ENCODE results near the gene INS. TPM values are rescaled to one million over a fixed set of nuclear protein-coding genes. Genes with fewer than 3 reads are reported as not detected.

The INS gene
- total RNA-seq, 2 donors from 2014 or later = not detected

GRCh38 chr11:2138068-2138430, 23.0 kb downstream of the INS start:
- no peak for ATAC-seq (ENCODE audit: insufficient number of reproducible peaks, low FRiP score, low read depth)
- H3K9me3 ChIP-seq = no peaks in the 10 kb centered on the region
- DNase-seq (ENCODE audit: low spot score) = no peak
- H3K27ac ChIP-seq = no peak overlapping the region
- peak overlapping the region; percentile 58 for H3K4me3 ChIP-seq
- no peaks in the 10 kb centered on the region for H3K36me3 ChIP-seq
- no peak for TF ChIP-seq CTCF (IDR thresholded peaks at IDR 0.05)
- H3K27me3 ChIP-seq (replicated peaks; ENCODE audit: insufficient read depth) = no peaks in the 10 kb centered on the region
- peaks cover 3 to 33% of the 10 kb centered on the region in 2 donors for H3K4me1 ChIP-seq (ENCODE audit: control insufficient read depth in 1 of 2, low read depth in 2 of 2)

GRCh38 chr11:2137202-2138067, 23.6 kb downstream of the INS start:
- no peak for ATAC-seq (ENCODE audit: insufficient number of reproducible peaks, low FRiP score, low read depth)
- Histone ChIP-seq H3K4me1 (ENCODE audit: control insufficient read depth in 1 of 2, low read depth in 2 of 2) (peaks cover 3 to 33% of the 10 kb centered on the region in 2 donors), H3K27ac (no peak overlapping the region), H3K4me3 (peak overlapping the region; percentile 58), H3K9me3 (no peaks in the 10 kb centered on the region), H3K27me3 (replicated peaks; ENCODE audit: insufficient read depth) (no peaks in the 10 kb centered on the region), H3K36me3 (no peaks in the 10 kb centered on the region)
- no peak for DNase-seq (ENCODE audit: low spot score)
- TF ChIP-seq CTCF (IDR thresholded peaks at IDR 0.05) = no peak

DNA sequence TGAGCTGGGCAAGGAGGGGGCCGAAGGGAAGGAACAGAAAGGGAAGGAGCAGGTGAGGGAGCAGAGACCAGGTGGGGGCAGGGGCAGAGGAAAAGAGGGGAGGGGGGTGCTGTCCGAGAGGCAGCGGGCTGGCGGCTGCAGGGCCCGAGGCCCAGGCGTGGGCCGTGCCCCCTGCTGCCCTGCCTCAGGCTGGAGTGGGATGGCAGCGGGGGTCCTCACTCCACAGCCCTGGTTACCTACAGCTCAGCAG, 24.1 kb downstream of the INS start:
- Histone ChIP-seq H3K27ac (no peak overlapping the region), H3K4me3 (no peak overlapping the region), H3K36me3 (no peaks in the 10 kb centered on the region), H3K4me1 (ENCODE audit: control insufficient read depth in 1 of 2, low read depth in 2 of 2) (peaks cover 3 to 33% of the 10 kb centered on the region in 2 donors), H3K27me3 (replicated peaks; ENCODE audit: insufficient read depth) (no peaks in the 10 kb centered on the region), H3K9me3 (no peaks in the 10 kb centered on the region)
- TF ChIP-seq CTCF (IDR thresholded peaks at IDR 0.05) = no peak
- DNase-seq (ENCODE audit: low spot score) (no peak), ATAC-seq (ENCODE audit: insufficient number of reproducible peaks, low FRiP score, low read depth) (no peak)

- H3K9me3 ChIP-seq = no peaks in the 10 kb centered on the region
- no peaks in the 10 kb centered on the region for H3K36me3 ChIP-seq
- H3K4me1 ChIP-seq (ENCODE audit: control insufficient read depth in 1 of 2, low read depth in 2 of 2) = peaks cover 3 to 33% of the 10 kb centered on the region in 2 donors
- H3K27ac ChIP-seq = no peak overlapping the region
- DNase-seq (ENCODE audit: low spot score) (no peak), ATAC-seq (ENCODE audit: insufficient number of reproducible peaks, low FRiP score, low read depth) (no peak)
- no peaks in the 10 kb centered on the region for H3K27me3 ChIP-seq (replicated peaks; ENCODE audit: insufficient read depth)
- no peak overlapping the region for H3K4me3 ChIP-seq
- no peak for TF ChIP-seq CTCF (IDR thresholded peaks at IDR 0.05)
Observed at GRCh38 chr11:2136209-2136951, 24.6 kb downstream of the INS start.

- H3K4me1 ChIP-seq (ENCODE audit: control insufficient read depth in 1 of 2, low read depth in 2 of 2) = peaks cover 3 to 31% of the 10 kb centered on the region in 2 donors
- no peaks in the 10 kb centered on the region for H3K36me3 ChIP-seq
- DNase-seq (ENCODE audit: low spot score) (no peak), ATAC-seq (ENCODE audit: insufficient number of reproducible peaks, low FRiP score, low read depth) (no peak)
- H3K9me3 ChIP-seq = no peaks in the 10 kb centered on the region
- TF ChIP-seq CTCF (IDR thresholded peaks at IDR 0.05) = no peak
- H3K27ac ChIP-seq = no peak overlapping the region
- H3K4me3 ChIP-seq = no peak overlapping the region
- H3K27me3 ChIP-seq (replicated peaks; ENCODE audit: insufficient read depth) = no peaks in the 10 kb centered on the region
Observed at GRCh38 chr11:2135648-2136201, 25.3 kb downstream of the INS start.
